Activated effector memory CD4-positive, alpha-beta T cell treated with anti-CD3 and anti-CD28 coated beads, Interleukin-2, amount 50 U/mL, for 16 hours (primary cell): Measurements from ENCODE around the gene TRIM47.
A peak's percentile ranks its signal among the peaks of the same experiment; 100 is the strongest.

Experiments
- DNase-seq: peaks from one replicate; pipeline ENCODE4 v3.0.0-alpha.2; 2020

TRIM47 gene

GRCh38 chr17:75908201-75908600, 29.8 kb upstream of the TRIM47 start:
- DNase-seq = no peak

- DNase-seq = no peak
Measured at GRCh38 chr17:75906143-75906884, 27.9 kb upstream of the TRIM47 start.

- DNase-seq = peak; percentile 97
Measured at GRCh38 chr17:75904749-75905521, 26.6 kb upstream of the TRIM47 start, which contains the start of gene MRPL38. Gene MRPL38 (minus strand): TSS chr17:75904884. CDS start chr17:75904875, 9 bp downstream.

GRCh38 chr17:75902406-75902805, 24.0 kb upstream of the TRIM47 start:
- no peak for DNase-seq

- no peak for DNase-seq
Measured at GRCh38 chr17:75901727-75902126, 23.3 kb upstream of the TRIM47 start.

- DNase-seq = no peak
Measured at GRCh38 chr17:75900691-75901533, 22.5 kb upstream of the TRIM47 start.

GRCh38 chr17:75899767-75900468, 21.5 kb upstream of the TRIM47 start:
- DNase-seq = no peak

GRCh38 chr17:75899353-75899752, 21.0 kb upstream of the TRIM47 start:
- DNase-seq = no peak

GRCh38 chr17:75898791-75899190, 20.4 kb upstream of the TRIM47 start:
- DNase-seq = no peak

- no peak for DNase-seq
Measured at GRCh38 chr17:75898065-75898464, 19.7 kb upstream of the TRIM47 start.

- no peak for DNase-seq
Measured at GRCh38 chr17:75897160-75898019, 19.0 kb upstream of the TRIM47 start.

- peak; percentile 92 for DNase-seq
Measured at GRCh38 chr17:75896415-75897159, 18.2 kb upstream of the TRIM47 start, which contains the start of gene TRIM65. Gene TRIM65 (minus strand): TSS chr17:75896951. CDS start chr17:75896937, 14 bp downstream.

GRCh38 chr17:75895370-75896155, 17.2 kb upstream of the TRIM47 start:
- DNase-seq = no peak

- no peak for DNase-seq
Measured at GRCh38 chr17:75894049-75894733, 15.8 kb upstream of the TRIM47 start.

- no peak for DNase-seq
Measured at GRCh38 chr17:75893305-75894048, 15.1 kb upstream of the TRIM47 start.

GRCh38 chr17:75892556-75893224, 14.3 kb upstream of the TRIM47 start:
- no peak for DNase-seq

- DNase-seq = no peak
Measured at GRCh38 chr17:75891605-75892555, 13.5 kb upstream of the TRIM47 start.
